PC-9 (cell line): ENCODE results near the gene ELP5.

Experiments used
- EZH2 ChIP-seq: fragments of 200-600 bp; sonication (generic); IDR thresholded peaks from 2 replicates; pipeline ENCODE4 v1.8.0; 2017; ENCODE audit warnings: antibody characterized with exemption, low read depth
- TF ChIP-seq, protein P1 (sequence below): fragments of 200-600 bp; sonication (generic); conservative IDR thresholded peaks from 2 replicates; pipeline ENCODE4 v1.6.1; 2017; ENCODE audit warnings: mixed run types, antibody characterized with exemption, mild to moderate bottlenecking, moderate library complexity

GRCh38 chr17:7241783-7242716 is 10.0 kb upstream of the ELP5 start, which contains the start of gene GABARAP:
- TF ChIP-seq, protein P1, sequence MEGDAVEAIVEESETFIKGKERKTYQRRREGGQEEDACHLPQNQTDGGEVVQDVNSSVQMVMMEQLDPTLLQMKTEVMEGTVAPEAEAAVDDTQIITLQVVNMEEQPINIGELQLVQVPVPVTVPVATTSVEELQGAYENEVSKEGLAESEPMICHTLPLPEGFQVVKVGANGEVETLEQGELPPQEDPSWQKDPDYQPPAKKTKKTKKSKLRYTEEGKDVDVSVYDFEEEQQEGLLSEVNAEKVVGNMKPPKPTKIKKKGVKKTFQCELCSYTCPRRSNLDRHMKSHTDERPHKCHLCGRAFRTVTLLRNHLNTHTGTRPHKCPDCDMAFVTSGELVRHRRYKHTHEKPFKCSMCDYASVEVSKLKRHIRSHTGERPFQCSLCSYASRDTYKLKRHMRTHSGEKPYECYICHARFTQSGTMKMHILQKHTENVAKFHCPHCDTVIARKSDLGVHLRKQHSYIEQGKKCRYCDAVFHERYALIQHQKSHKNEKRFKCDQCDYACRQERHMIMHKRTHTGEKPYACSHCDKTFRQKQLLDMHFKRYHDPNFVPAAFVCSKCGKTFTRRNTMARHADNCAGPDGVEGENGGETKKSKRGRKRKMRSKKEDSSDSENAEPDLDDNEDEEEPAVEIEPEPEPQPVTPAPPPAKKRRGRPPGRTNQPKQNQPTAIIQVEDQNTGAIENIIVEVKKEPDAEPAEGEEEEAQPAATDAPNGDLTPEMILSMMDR, result no peak; the same call in 1 of the 2 replicates
- no peak for TF ChIP-seq EZH2
